GM21360 (cell line): ENCODE data around the gene LAMB2.
A peak's percentile ranks its signal among the peaks of the same experiment; 100 is the strongest.

ENCODE experiments used
- ATAC-seq: cut with Tn5 transposase; IDR thresholded peaks from one replicate; pipeline ENCODE4 v1.9.1; 2021; ENCODE audit warnings: mild to moderate bottlenecking, moderate library complexity; ENCODE audit not compliant: unreplicated experiment

The LAMB2 gene

DNA sequence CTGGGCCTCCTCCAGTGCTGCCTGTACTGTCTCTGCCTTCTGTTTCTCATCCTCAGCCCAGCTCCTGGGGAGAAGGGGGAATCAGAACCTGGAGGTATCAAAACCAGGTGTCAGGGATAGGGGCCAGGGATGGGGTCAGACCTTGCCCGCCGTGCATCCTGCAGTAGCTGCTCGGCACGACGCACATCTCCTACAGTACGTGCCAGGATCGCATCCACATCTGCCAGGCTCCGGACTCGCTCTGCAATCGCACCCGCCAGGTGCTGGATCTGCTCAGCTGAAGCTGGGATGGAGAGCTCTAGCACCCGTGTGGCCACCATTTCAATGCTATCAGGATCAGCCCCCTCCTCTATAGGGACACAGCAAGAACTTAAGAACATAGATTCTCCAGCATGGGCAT is 10.8 kb downstream of the LAMB2 start:
- no peak for ATAC-seq

DNA sequence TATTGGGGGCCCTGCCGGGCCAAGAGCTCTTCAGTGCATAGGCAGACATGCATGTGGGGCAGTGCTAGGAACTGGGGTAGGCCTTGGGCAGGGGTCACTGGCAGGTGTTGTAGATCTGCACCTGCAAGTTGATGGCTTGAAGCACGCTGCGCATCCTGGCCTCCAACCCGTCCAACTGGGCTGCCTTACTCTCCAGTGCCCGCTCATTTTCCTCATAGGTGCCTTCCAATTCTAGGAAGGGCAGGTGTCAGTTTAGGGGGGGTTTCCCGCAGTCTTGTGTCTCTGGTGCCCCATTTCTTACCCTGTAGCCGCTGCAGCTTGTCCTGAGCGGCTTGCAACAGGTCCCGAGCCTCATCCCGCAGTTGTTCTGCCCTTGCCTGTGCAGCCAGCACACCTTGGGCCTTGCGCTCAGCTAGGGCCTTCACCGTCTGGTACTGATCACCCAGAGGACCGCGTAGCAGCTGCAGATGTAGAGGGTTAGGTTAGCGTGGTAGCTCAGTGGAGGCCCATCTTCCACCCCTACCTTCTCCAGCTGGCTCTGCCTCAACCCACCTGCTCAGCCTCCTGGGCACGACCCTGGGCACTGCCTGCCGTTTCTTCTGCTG is 11.6 kb downstream of the LAMB2 start:
- no peak for ATAC-seq

DNA sequence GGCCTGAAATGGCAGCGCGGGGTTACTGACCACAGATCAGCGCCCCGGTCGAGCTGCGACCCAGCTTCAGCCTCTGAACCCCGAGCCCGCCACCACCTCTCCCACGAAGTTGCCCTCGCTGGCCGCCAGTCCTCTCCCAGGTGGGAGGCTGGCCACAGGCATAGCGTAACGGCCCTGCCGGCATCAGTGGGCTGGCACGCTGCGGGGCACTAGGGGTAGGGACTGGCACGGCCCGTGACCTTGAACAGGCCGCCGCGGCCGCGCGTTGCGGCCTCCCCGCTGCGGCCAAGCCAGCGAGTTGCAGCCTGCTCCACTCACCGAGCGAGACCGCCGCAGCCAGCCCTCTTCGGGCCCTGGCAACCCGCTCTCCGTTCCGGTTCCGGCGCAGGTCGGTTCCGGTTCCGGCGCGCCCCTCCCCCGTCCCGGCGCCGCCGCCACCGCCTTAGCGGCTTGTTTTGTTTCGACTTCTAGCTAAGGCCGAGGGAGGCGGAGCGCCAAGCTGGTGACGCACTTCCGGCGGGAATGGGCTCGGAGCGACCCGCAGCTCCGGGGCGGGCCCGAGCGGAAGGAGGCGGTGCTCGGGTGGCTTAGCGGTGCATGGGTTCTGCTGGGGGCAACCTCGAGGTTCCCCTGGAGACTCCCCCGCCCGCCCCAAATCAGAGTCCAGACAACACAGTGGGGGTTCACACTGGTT is 12.3 kb downstream of the LAMB2 start, which contains the start of gene USP19:
Gene USP19 (minus strand): TSS at position 386 of the 694 bp plus-strand sequence. CDS start 1,678 bp downstream, outside the sequence.
- ATAC-seq: peak; percentile 72

DNA sequence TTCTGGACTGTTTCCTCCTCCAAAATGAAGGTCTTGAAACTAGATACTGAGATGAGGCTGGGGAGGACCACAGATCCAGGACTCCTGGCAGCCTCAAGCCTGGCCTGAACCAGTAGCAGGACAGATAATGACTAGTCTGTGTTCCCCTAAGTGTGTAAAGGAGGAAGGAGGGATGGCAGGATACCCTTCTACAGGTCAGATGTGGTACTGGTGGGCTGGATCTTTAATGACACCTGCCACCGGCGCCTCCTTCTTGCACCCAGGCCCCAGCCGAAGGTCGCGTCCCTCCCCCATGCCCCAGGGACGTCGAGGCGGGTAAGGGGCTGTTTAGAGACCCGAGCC is 12.8 kb downstream of the LAMB2 start:
- ATAC-seq: peak; percentile 6

DNA sequence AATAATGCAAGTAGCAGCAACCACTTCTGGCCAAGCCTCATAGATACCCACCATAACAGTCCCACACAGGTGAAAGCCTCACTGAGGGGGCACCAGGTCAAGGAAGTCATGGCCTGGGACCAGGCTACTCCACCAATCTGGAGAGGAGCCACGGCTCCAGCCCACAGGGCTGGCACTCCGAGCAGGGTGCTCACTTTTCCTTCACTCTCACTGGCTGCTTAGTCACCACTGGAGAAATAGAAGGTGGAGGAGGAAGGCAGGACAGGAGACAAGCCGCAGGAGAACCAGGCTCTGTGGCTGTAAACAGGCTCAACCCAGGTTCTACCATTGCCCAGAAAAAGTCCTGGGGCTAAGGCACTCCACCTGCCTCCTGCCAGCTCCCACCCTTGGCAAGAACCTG is 13.4 kb downstream of the LAMB2 start:
- ATAC-seq: no peak

DNA sequence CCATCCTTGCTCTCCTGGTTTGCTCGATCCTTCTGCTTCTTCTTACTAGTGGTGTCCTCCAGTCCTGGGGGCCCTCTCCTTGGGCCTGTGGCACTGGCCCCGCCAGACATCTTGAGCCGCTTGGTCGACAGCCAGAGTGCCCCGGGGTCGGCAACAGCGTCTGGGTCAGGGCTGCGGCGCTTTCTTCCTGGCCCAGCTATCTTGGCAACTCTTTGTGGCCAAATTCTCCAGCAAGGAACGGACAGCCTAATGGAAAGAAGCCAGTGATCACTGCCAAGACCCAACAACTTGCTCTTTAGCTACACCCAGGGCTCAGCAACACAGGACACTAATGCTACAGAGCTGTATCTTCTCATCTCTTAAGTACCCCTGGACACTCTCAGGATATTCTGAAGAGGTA is 13.8 kb downstream of the LAMB2 start:
- no peak for ATAC-seq

DNA sequence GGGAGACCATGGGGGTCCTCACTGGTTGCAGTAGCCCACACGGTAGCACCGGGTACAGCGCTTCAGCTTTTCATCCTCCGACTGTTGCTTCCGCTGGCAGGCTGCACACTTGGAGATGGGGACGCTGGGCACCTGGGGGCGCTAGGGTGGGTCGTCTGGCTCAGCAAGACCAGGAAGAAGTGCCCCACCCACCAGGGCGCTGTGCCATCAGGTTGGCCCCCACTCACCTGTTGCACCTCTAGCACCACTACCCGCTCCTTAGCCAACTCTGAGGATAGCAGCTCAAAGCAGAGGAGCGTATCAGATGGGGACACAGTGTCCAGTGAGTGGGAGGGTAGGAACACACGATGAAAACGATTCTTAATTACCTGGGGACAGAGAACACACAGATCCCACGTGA is 20.6 kb downstream of the LAMB2 start:
- no peak for ATAC-seq

DNA sequence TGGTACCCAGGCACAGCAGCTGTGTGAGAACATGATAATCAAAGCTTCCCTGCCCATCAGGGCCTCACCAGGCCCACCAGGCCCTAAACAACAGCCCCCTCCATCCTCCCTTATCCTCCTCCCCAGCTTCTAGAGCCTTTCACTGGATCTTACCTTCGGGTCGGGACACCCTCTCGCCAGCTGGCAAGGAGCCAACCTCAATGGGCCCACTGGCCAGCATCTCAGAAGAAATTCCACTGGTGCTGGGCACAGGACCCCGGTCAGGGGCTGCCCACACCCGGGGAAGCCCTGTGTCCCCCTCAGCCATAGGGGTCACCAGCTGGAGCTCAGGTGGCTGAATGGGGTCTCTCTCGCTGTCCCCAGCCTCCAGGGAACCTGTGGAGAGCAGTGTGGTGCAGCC is 21.5 kb downstream of the LAMB2 start:
- ATAC-seq: no peak

DNA sequence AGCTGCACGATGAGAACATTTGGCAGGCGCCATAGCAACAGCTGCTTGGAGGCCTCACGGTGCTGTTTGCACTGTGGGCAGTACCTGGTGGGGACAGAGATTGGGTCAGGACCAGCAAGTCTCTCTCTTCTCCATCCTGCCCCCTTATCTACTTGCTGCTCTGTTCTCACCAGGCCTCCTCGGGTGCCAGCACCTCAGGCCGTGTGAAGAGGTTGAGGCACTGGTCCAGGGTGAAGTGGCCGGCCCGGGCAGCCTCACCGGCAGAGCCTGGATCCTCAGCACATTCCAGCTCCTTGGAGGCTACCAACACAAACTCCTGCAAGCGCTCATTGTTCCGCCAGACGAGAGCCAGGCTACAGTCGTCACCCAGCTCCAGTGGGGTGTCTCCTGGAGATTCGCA is 22.1 kb downstream of the LAMB2 start:
- ATAC-seq: no peak

DNA sequence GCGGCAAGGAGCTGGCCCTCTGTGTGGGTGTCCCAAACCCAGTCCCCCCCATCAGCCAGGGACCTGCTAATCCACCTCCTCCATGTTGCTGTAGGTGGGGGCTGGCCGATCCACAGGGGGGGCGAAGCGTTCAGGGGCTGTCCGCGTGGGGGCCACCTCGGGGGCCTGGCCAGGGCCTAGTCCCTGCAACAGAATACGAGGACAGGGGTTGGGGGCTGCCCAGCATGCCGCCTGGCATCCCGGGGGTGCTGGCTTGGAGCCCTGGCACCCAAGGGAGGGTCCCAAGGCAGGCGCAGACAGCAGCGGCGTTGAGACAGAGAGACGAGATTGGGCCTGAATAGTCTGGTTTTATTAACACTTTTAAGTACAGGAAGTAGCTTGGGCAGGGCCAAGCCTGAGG is 24.5 kb downstream of the LAMB2 start:
- ATAC-seq: no peak

DNA sequence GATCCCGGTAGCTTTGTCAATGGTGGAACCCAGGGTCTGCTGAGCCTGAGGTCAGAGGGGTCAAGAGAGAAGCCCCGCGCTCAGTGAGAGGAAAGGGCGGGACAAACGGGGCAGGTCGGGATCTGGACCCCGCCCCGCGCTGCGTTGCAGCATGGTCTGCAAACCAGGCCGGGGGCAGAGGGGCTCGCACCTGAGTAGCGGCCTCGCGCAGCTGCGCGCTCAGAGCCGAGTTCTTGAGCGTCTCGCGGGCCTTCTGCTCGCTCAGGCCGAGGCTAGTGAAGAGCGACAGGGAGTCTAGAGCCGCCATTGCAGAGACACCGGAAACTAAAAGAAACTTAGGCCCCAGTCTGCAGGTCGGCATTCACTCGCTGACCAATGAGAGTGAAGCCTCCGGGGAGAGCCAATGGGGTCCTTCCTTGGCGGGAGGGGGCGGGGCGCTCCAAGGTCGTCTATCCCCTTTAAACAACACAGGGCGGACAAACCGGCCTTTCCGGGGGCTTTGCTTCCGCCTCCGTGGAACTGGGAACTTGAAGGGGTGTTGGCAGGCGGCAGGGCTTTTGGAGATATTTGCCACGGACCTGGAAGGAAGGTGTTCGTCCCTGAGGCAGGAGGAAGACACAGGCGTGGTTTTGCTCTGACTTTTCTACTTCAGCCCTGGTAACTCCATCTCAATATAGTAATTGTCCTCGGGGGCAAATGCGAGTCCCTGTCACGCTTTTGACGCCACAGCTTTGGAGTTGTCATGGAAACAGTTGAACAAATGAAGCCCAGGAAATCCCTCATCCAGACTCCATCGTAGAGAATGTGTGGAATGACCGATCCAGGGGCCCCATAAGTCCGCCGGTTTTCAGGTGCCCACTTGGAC is 28.2 kb downstream of the LAMB2 start, which contains the start of gene QARS1:
Gene QARS1 (minus strand): TSS at position 331 of the 865 bp plus-strand sequence. CDS start 24 bp downstream, at position 307.
- peak; percentile 77 for ATAC-seq

DNA sequence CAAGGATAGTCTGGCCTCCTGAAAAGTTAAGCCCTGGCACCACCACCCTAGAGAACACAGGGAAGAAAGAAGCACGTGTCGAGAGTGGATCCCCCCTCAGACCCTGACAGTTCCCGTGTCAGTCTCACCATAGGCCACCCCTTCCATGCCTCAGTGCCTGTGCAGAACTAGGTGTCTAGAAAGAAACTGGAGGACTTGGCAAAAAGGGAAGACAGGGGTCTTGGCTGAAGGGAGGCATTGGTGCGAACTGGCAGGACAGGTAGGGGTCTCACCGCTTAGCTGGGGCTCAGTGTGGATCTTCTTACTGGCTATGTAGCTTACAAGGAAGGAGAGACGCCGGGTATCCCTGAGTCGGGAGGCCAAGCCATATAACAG is 28.8 kb downstream of the LAMB2 start:
- ATAC-seq: no peak

DNA sequence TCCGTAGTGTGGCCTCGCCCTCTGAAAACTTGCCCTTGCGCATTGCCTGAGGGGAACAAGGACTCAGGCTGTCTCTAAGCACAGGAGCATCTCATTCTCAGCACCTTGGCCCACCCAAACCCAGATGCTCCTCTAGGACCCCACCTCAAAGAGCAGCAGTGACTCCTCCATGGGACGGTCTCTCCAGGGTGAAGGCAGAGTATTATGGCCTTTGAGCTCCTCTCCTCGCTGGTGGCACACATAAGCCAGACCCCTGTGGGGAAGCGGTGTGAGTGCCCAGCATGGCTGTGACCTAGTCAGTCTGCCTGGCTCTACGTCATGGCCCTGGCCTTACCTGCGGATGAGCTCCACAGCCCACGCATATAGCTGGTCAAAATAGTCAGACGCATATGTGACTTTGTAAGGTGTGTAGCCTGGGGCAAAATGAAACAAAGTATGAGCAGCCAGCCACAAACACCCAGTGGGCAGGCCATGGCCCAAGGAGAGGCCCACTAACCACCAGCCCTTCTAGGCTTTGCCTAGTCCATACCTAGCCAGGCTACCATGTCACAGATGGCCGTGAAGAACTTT is 32.7 kb downstream of the LAMB2 start:
- no peak for ATAC-seq

DNA sequence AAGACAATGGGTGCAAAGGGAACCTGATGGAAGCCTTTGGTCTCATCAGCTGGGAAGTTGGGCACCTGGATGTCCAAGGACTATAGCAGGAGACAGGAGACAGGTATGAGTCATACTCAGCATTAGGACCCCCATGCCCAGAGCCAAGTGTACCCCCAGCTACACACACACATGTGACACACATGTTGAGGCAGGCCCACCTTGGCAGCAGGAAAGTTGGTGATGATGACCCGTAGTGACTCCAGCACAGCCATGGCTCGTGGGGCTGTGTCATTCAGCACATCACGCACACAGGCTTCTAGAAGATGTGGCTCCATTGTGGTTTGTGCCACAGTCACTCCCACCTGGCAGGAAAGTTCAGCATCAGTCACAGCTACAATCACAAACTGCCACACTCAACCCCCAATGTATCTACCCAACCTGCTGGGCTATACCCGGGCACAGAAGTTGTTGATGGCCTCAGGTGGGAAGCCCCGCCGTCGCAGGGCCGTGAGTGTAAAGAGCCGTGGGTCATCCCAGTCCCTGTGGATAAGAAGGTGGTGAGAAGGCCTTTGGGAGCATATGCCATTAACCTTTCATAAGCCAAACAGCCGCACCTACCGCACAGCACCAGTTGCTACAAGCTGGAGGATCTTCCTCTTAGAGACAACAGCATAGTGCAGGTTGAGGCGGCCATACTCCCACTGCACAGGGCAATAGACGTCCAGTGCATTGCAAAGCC is 33.8 kb downstream of the LAMB2 start:
- no peak for ATAC-seq

DNA sequence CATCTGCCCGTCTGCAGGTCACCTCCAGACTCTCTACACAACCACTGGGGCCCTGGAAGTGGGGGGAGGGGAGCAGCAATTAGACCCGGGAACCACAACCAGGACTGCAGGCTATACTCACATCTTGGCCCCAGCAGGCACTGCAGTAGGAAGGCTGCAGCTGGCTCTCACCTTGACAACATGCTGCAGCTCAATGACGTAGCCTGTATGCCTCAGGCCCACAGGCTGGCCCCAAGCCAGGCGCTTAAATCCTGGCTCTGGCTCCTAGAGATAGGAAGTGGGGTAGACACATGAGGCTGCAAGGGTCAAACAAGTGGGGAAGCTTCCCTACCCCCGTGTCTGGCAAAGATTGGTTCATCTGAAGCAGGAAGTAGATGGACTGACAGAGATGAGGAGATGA is 34.4 kb downstream of the LAMB2 start:
- no peak for ATAC-seq

DNA sequence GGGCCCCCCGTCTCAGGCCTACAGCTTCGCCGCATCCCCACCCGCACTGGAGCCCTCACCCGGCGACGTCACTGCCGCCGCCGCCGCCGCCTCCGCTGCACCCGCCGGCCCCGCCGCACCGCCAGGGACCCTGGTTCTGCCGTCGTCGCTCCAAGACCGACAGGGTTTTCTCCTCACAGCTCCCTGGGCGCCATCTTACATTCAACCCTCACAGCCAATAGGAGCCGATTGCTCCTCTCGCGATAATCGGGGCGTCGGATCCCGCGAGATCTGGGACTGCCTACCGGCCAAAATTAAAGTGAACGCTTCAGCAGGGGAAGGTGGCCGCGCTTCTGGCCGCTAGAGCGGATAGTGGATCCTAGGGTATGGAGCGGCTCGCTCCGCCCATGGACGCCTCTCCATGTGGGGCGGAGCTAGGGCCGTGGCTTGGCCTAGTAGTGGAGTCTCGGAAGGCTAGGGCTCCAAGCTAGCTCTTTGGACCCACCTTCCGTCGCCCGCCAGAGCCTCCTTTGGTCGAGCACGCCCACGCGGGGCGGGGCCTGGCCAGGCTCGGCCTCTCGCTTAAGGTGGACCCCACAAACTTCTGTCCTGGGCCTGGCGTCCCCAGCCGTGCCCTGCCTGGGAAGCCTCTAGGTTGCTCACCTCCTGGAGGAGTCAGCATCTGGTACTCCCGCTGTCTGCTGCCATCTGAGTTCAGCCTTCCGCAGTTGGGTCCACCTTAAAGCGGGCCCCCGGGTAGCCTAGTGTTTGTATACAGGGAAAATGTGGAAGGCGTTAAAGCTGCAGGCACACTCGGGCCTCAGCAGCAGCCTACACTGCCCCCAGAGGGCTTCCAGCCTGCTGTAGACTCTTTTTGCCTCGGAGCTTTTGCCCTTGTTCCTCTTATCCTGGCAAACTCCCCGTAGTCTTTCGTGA is 38.7 kb downstream of the LAMB2 start, which contains the start of gene QRICH1:
Gene QRICH1 (minus strand): TSS at position 219 of the 915 bp plus-strand sequence. CDS start 17,054 bp downstream, outside the sequence.
- peak; percentile 63 for ATAC-seq

DNA sequence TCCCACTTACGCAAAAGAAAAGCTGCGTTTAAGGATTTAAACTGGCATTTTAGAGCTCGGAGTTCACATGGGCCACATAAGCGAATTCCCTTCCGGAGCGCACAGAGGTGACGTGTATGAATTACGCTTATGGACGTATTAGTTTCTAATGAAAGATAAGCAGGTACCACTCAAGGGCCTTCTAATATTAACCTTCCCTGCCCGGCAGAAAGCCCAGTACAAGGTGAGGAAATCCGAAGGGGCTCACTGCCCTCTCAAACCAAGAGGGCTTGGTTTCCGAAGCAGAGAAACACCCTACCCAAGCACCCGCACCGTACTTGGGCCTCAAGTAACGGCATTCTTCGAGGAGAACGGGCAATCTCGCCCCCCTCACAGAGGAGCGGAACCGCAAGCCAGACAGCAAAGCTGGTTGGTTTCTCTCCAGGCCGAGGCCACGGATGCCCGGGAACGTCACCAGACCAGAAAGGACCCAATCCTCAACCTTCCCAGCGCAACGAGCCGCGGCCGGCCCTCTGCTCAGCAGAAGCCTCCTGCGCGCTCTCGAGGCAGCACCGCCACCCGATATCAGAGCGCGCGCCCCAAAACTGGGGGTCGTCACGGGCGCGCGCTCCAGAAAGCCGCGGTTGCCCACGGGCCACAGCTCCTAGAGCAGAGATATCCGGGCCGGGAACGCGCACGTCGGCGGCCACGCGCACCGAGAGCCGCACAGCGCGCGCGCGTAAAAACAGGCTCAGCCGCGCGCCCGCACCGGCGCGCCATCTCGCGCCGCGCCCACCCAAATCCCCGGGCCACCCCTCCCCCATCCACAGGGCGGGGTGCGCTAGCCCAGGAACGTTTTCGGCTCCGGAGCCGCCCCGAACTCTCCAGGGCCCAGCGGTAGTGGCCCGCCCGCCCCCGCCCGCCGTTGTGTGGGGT is 39.7 kb downstream of the LAMB2 start:
- ATAC-seq: peak; percentile 35

DNA sequence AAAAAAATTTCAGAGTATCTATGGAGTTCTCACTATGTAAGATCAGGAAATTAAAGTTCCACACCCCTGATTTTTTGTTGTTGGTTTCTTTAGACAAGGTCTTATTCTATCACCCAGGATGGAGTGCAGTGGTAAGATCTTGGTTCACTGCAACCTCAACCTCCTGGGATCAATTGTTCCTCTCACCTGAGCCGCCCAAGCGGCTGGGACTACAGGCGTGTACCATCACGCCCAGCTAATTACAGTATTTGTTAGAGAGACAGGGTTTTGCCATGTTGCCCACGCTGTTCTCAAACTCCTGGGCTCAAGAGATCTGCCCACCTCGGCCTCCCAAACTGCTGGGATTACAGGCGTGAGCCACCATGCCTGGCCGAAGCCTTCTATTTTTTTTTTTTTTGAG is 51.4 kb downstream of the LAMB2 start:
- ATAC-seq: no peak

DNA sequence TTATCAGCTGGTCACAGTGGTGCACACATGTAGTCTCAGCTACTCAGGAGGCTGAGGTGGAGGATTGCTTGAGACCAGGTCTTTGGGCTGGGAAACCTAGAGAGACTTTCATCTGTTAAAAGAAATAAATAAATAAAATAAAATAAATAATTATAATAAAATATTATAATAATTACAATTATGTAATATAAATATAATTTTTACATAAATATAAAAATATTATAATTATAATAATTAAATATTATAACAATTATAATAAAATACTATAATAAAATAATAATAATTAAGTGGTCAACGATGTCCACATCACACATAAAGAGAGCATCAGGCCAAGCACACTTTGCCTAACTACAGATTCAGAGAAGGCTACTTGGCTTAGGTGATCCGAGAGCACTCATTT is 53.6 kb downstream of the LAMB2 start:
- ATAC-seq: no peak
